Neural progenitor cell (in vitro differentiated cells): ENCODE data around the gene RBKS.

Experiments used
- EZH2 ChIP-seq: fragments of 200-600 bp; sonication (generic); IDR thresholded peaks from 2 replicates; pipeline ENCODE4 v1.6.1; 2017; ENCODE audit warnings: antibody characterized with exemption, mild to moderate bottlenecking, moderate library complexity
- TF ChIP-seq, protein P1 (sequence below): fragments of 200-600 bp; sonication (generic); IDR thresholded peaks from 2 replicates; pipeline ENCODE4 v1.5.1; 2017; ENCODE audit warnings: antibody characterized with exemption, mild to moderate bottlenecking

GRCh38 chr2:27776097-27776496 lies 114.1 kb downstream of the RBKS start:
- TF ChIP-seq, protein P1, sequence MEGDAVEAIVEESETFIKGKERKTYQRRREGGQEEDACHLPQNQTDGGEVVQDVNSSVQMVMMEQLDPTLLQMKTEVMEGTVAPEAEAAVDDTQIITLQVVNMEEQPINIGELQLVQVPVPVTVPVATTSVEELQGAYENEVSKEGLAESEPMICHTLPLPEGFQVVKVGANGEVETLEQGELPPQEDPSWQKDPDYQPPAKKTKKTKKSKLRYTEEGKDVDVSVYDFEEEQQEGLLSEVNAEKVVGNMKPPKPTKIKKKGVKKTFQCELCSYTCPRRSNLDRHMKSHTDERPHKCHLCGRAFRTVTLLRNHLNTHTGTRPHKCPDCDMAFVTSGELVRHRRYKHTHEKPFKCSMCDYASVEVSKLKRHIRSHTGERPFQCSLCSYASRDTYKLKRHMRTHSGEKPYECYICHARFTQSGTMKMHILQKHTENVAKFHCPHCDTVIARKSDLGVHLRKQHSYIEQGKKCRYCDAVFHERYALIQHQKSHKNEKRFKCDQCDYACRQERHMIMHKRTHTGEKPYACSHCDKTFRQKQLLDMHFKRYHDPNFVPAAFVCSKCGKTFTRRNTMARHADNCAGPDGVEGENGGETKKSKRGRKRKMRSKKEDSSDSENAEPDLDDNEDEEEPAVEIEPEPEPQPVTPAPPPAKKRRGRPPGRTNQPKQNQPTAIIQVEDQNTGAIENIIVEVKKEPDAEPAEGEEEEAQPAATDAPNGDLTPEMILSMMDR: no peak
- TF ChIP-seq EZH2: no peak
